Activated T-helper 17 cell treated with anti-CD3 and anti-CD28 coated beads, Interleukin-2, amount 50 U/mL, for 72 hours (primary cell): ENCODE measurements around the gene TRIM49B. TPM values are rescaled to one million over a fixed set of nuclear protein-coding genes. Genes with fewer than 3 reads are reported as not detected.
"Not testable (repeated sequence)": the region's sequence is repeated elsewhere in the genome, so short reads cannot be mapped to it uniquely, and the experiment has no call there.

Source experiments
- ATAC-seq: fragments of 150-1000 bp; cut with Tn5 transposase; replicated peaks from 2 replicates; pipeline ENCODE4 v1.10.0; 2021; ENCODE audit warnings: mild to moderate bottlenecking, moderate library complexity
- H3K27ac Mint-ChIP-seq: one replicate; pipeline ENCODE4 v1.8.0; 2022; ENCODE audit warnings: mixed read lengths
- H3K27me3 Mint-ChIP-seq: one replicate; pipeline ENCODE4 v1.8.0; 2022; ENCODE audit warnings: mixed read lengths
- H3K36me3 Mint-ChIP-seq: one replicate; pipeline ENCODE4 v1.8.0; 2022; ENCODE audit warnings: low read depth, mild to moderate bottlenecking, mixed read lengths
- H3K4me1 Mint-ChIP-seq: one replicate; pipeline ENCODE4 v1.8.0; 2022; ENCODE audit warnings: mixed read lengths
- H3K4me3 Mint-ChIP-seq: one replicate; pipeline ENCODE4 v1.8.0; 2022; ENCODE audit warnings: mild to moderate bottlenecking, mixed read lengths
- H3K9me3 Mint-ChIP-seq: one replicate; pipeline ENCODE4 v1.8.0; 2022; ENCODE audit warnings: mixed read lengths
- total RNA-seq, 2 donors: library from RNA; stranded (reverse); gene quantifications; one replicate each; pipeline ENCODE4 v1.2.3, GENCODE V29; 2022

TRIM49B gene, protein sequence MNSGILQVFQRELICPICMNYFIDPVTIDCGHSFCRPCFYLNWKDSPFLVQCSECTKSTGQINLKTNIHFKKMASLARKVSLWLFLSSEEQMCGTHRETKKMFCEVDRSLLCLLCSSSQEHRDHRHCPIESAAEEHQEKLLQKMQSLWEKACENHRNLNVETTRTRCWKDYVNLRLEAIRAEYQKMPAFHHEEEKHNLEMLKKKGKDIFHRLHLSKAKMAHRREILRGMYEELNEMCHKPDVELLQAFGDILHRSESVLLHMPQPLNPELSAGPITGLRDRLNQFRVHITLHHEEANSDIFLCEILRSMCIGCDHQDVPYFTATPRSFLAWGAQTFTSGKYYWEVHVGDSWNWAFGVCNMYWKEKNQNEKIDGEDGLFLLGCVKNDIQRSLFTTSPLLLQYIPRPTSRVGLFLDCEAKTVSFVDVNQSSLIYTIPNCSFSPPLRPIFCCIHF
- total RNA-seq: not detected

DNA sequence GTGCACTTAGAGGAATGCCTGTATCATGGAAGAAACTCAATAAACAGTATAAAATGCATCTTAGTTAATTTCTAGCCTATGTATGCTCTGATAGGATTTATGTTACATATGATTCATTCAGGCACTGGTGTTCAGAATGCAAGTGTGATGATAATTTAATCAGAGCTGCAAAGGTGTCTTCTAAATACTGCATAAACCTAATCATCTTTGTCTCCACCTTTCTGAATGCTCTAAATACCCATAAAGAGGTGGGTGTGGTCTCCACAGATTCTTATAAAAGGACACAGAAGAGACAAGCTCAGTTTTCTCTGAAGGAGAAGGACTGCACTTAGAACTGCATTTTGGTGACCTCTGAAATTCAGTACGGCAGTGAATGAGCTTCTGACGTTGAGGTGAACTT, at the start of gene TRIM49B:
TRIM49B (plus strand) TSS at position 301 of the 400 bp plus-strand sequence. CDS start 2,777 bp downstream, outside the sequence.
- not testable (repeated sequence) for ATAC-seq, H3K4me1 Mint-ChIP-seq, H3K27ac Mint-ChIP-seq, H3K9me3 Mint-ChIP-seq, H3K4me3 Mint-ChIP-seq, H3K36me3 Mint-ChIP-seq, H3K27me3 Mint-ChIP-seq

GRCh38 chr11:48983785-48984184, 44.8 kb upstream of the TRIM49B start, which contains the start of gene TRIM51G:
TSS of gene TRIM51G (minus strand) at chr11:48983885. CDS start at chr11:48981695, 2,190 bp downstream.
- not testable (repeated sequence) for H3K36me3 Mint-ChIP-seq

DNA sequence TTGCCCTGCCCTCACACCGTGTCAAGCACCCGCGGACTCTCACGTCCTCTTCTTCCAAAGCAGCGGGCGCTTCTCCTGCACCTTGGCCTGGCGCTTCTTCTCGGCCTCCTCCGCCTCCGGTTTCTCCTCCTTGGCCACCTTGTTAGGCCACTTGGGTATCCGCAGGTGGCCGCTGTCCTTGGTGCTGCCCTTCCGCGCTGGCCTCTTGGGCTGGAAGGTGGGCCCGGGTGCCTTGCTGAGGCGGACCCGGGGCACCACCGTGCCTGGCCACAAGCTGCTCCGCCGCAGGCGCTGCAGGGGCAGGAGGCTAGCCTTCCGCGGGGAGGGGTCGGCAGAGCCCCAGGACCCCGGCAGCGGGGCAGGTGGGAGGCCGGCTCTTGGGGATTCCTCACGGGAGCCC, 19.6 kb downstream of the TRIM49B start:
- H3K9me3 Mint-ChIP-seq, H3K4me3 Mint-ChIP-seq, H3K36me3 Mint-ChIP-seq, H3K27me3 Mint-ChIP-seq, H3K4me1 Mint-ChIP-seq, ATAC-seq, H3K27ac Mint-ChIP-seq: not testable (repeated sequence)

More at GRCh38 chr11:48983785-48984184, 44.8 kb upstream of the TRIM49B start, which contains the start of gene TRIM51G:
- H3K27ac Mint-ChIP-seq, H3K4me1 Mint-ChIP-seq, H3K4me3 Mint-ChIP-seq, H3K9me3 Mint-ChIP-seq, H3K27me3 Mint-ChIP-seq, ATAC-seq: not testable (repeated sequence)

DNA sequence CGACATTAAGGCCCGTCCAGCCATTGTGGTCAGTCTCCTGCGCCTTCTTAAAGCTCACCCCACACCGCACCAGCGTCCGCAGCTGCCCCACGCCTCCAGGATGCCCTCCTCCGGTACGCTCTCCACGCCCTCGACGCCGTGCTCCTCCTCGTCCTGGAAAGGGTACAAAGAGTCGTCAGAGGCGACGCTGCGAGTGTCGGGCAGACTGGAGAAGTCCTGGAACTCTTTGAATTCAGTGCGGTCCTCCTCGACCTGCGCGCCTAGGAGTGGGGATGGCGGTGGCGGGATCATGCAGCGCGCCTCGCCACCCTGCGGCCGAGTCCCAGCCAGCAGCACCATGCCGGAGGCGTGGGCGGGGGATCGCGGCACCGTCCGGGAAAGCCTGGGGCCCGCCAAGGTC, 21.2 kb downstream of the TRIM49B start:
- H3K4me1 Mint-ChIP-seq, H3K4me3 Mint-ChIP-seq, H3K27ac Mint-ChIP-seq, H3K27me3 Mint-ChIP-seq, H3K36me3 Mint-ChIP-seq, H3K9me3 Mint-ChIP-seq, ATAC-seq: not testable (repeated sequence)

DNA sequence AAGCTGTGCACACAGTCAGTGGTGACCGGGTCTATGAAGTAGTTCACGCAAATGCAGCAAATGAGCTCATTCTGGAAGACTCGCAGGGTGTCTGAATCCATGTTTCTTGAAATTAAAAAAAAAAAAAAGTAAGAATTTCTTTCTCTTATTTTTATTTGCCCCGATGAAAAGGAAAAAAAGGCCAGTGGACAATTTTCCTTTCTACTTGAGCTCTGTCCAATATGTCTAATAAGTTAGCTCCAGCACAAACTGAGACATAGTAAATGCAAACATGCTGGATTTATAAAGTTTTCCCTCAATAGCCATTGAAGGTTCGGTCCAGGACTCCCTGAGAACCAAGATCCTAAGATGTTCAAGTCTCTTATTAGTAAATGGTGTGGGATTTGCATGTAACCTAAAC, 30.4 kb downstream of the TRIM49B start, which contains the start of gene TRIM64C:
TRIM64C (minus strand) TSS at position 101 of the 400 bp plus-strand sequence; CDS start at position 101, 0 bp downstream.
- not testable (repeated sequence) for H3K4me1 Mint-ChIP-seq, H3K27me3 Mint-ChIP-seq, H3K9me3 Mint-ChIP-seq, H3K4me3 Mint-ChIP-seq, H3K36me3 Mint-ChIP-seq, ATAC-seq, H3K27ac Mint-ChIP-seq

DNA sequence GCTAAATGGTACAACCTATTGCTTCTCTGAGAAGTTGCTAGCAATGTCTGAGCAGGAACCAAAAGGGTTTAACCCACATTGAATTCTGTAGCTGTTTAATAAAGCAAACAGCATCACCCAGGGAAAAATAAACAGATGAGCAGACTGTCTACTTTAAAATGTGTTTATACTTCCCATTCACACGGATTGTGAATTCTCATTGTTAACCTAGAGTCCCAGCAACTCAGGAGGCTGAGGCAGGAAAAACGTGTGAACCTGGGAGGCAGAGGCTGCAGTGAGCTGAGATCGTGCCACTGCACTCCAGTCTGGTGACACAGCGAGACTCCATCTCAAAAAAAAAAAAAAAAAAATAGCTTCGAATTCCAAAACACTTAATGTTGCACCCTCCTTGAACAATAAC, 41.3 kb downstream of the TRIM49B start:
- H3K27me3 Mint-ChIP-seq, ATAC-seq, H3K4me3 Mint-ChIP-seq, H3K9me3 Mint-ChIP-seq, H3K4me1 Mint-ChIP-seq, H3K36me3 Mint-ChIP-seq, H3K27ac Mint-ChIP-seq: not testable (repeated sequence)

Other genes with a start within 250 kb of the TRIM49B start
- gene TRIM51G, start 44.9 kb upstream of the TRIM49B start, total RNA-seq: not detected
- not detected for gene TRIM64C, start 30.3 kb downstream of the TRIM49B start, total RNA-seq
- gene FOLH1, start 179.8 kb downstream of the TRIM49B start, total RNA-seq: not detected